ENCODE measurements around the gene PIGH.

The PIGH gene

GRCh38 chr14:67573228-67574010, 26.6 kb downstream of the PIGH start:
- no peak for DNase-seq

GRCh38 chr14:67572608-67573007, 27.5 kb downstream of the PIGH start:
- no peak for DNase-seq

- no peak for DNase-seq
Measured at GRCh38 chr14:67571991-67572323, 28.1 kb downstream of the PIGH start.

- DNase-seq, result peak; percentile 73
Measured at GRCh38 chr14:67571275-67571990, 28.6 kb downstream of the PIGH start.

GRCh38 chr14:67570453-67570852, 29.6 kb downstream of the PIGH start:
- DNase-seq, result no peak

- no peak for DNase-seq
Measured at GRCh38 chr14:67569651-67570290, 30.3 kb downstream of the PIGH start.

- no peak for DNase-seq
Measured at GRCh38 chr14:67569011-67569650, 30.9 kb downstream of the PIGH start.

GRCh38 chr14:67567654-67568053, 32.4 kb downstream of the PIGH start:
- DNase-seq, result no peak

GRCh38 chr14:67566908-67567307, 33.2 kb downstream of the PIGH start:
- DNase-seq, result no peak

GRCh38 chr14:67564236-67564635, 35.8 kb downstream of the PIGH start:
- no peak for DNase-seq

GRCh38 chr14:67562776-67563150, 37.3 kb downstream of the PIGH start:
- no peak for DNase-seq

- DNase-seq, result no peak
Measured at GRCh38 chr14:67562025-67562775, 37.9 kb downstream of the PIGH start.

- DNase-seq, result no peak
Measured at GRCh38 chr14:67559639-67560038, 40.4 kb downstream of the PIGH start.

GRCh38 chr14:67557656-67558055, 42.4 kb downstream of the PIGH start:
- no peak for DNase-seq

- DNase-seq, result no peak
Measured at GRCh38 chr14:67557118-67557517, 43.0 kb downstream of the PIGH start.

- no peak for DNase-seq
Measured at GRCh38 chr14:67556671-67557070, 43.4 kb downstream of the PIGH start.

- DNase-seq, result no peak
Measured at GRCh38 chr14:67555518-67556090, 44.5 kb downstream of the PIGH start.

- no peak for DNase-seq
Measured at GRCh38 chr14:67554341-67554740, 45.7 kb downstream of the PIGH start.

- DNase-seq, result no peak
Measured at GRCh38 chr14:67553547-67553946, 46.5 kb downstream of the PIGH start.

GRCh38 chr14:67551940-67552339, 48.1 kb downstream of the PIGH start:
- no peak for DNase-seq

GRCh38 chr14:67551123-67551522, 48.9 kb downstream of the PIGH start:
- no peak for DNase-seq

GRCh38 chr14:67549734-67550133, 50.3 kb downstream of the PIGH start:
- no peak for DNase-seq
